HG03457 (cell line): ENCODE data around the gene IRF2BP1.
"Not testable (repeated sequence)": the region's sequence is repeated elsewhere in the genome, so short reads cannot be mapped to it uniquely, and the experiment has no call there.

Source experiments
- ATAC-seq: cut with Tn5 transposase; IDR thresholded peaks from one replicate; pipeline ENCODE4 v1.9.1; 2021; ENCODE audit warnings: moderate number of reproducible peaks; ENCODE audit not compliant: unreplicated experiment

IRF2BP1 gene

DNA sequence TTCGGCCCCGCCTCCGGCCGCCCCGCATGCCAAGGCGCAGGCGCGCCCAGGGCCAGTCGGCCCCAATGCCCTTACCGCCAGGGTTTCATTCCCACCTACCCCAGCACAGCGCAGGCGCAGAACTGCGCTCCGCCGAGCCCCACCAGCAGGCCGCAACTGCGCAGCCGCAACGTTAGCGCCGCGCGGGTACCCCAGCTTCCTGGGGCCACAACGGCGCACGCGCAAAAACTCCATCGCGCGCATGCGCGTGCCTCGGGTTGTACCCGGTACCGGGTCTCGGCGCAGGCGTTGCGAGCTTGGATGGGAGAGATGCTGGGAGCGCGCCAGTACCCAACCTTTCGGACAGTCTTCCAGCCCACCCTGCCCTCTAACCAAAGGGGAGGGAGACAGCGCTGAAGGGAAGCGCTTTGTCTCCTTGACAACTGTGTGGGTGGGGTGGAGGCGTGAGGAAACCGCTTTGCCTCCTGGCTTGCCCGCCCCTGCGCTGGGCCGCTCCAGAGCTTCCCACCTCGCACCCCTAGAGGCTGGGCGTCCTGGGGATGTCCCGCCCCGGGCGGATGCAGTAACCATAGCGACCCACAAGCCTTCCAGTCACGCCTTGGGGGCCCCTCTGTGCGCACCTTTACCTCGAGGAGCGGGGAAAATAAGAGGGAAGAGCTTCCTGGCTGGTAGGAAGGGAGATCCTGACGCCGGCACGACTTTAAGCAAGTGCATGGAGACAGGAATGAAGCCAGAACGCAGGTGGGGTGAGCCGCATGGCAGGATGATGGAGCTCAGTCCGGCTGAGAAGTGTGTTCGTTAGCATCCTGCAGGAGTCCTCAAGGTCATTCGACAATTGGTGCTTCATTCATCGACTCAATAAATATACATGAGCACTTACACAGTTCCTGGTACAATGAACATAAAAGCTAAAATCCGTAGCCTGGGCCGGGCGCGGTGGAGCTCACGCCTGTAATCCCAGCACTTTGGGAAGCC, 17.0 kb upstream of the IRF2BP1 start:
- ATAC-seq, result peak; percentile 73

DNA sequence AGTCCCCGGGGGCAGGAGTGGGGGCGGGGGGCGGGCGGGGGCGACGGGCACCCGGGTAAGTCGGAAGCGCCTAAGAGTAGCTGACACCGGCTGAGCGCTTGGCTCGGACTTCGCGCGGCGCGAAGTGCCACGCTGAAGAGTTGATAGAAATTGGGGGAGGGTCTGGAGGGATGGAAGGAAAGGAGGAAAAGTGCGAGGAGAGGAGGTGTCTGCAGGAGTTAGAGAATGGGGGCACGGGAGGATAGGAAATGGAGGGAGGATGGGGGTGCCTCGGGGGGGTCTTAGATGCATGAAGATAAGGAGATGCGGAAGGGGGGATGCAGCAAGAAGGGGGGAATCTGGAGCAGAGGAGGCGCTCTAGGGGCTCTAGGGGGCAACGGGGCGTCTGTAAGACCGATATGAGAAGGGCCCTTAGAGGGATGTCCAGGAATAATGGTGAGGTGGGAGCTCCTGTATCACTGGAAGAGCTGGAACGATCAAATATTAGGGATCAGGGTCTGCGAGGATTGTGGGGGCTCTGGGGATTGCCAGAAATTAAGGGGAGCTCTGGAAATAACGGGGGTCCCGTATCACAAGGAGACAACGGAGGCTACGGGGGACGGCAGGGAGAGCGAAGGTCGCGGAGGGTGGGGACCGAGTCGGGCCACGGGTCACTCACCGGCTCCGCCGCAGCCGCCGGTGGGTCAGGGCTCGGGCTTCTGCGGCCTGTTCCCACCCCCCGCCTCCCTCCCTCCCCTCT, 16.1 kb upstream of the IRF2BP1 start, which contains the start of gene MYPOP:
MYPOP (minus strand) TSS at position 702 of the 739 bp plus-strand sequence. CDS start 840 bp downstream, outside the sequence.
- no peak for ATAC-seq

DNA sequence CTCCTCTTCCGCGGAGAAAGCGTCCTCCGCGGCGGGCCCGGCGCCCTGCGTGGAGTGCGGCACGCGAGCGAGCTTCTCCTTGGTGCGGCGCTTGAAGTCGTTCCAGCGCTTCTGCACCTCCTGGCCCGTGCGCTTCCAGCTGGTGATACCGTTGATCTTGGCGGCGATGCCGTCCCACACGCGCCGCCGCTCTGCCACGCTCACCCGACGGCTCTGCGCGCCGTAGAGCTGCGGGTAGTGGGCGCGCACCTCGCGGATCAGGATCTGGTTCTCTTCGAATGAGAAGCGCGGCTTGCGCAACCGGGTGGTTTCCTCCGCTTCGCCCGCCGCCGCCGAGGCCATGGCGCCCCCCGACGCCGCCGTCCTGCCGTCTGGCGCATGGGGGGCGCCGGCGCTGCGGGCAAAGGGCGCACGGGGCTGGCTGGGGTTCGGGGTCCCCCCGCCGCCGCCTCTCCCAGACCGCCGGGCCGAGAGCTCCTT, 15.5 kb upstream of the IRF2BP1 start:
- no peak for ATAC-seq

DNA sequence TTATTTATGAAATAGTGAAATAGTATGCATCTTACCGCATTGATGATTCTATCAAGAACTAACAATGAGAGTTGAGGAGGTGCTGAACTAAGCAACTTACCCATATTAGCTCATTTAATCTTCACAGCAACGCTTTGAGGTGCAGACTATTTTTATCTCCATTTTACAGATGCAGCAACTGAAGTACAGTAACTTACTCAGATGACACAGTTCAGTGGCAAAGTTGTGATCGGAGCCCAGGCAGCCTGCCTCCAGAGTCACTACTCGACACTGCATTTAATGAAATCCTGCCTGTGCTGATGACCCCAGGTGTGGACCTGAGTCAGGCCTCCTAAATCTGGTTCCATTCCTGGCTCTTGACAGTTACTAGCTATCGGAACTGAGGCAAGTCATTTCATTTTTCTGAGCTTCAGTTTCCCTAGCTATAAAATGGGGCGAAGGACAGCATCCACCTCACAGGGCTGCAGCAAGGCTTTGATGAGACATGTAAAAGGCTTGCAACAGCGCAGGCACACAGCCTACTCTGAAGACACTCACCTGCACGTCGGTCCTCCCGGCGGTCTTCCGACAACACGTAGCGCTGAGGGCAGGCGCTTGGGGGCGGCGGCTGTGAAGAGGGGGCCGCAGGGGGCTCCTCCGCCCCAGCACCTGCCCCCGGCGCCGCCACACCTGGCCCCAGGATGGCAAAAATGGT, 14.9 kb upstream of the IRF2BP1 start:
- ATAC-seq, result no peak

GRCh38 chr19:45899919-45900589, 14.1 kb upstream of the IRF2BP1 start:
- no peak for ATAC-seq

DNA sequence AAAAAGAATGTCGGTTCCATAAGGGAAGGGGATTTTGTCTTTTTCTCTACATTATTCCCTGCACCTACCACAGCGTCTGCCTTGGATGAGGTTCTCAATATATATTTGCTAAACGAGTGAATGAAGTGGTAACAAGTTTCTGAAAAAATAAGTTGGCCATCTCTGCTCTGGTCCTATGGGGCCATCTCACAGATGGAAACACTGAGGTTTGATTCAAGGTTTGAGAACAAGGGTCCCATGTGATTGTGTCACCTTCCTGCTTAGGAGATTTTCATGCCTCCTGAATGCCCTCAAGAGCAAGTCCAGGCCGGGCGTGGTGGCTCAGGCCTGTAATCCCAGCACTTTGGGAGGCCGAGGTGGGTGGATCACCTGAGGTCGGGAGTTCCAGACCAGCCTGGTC, 13.3 kb upstream of the IRF2BP1 start:
- no peak for ATAC-seq

GRCh38 chr19:45897261-45897812, 11.4 kb upstream of the IRF2BP1 start:
- no peak for ATAC-seq

GRCh38 chr19:45895983-45896599, 10.2 kb upstream of the IRF2BP1 start:
- ATAC-seq, result not testable (repeated sequence)

DNA sequence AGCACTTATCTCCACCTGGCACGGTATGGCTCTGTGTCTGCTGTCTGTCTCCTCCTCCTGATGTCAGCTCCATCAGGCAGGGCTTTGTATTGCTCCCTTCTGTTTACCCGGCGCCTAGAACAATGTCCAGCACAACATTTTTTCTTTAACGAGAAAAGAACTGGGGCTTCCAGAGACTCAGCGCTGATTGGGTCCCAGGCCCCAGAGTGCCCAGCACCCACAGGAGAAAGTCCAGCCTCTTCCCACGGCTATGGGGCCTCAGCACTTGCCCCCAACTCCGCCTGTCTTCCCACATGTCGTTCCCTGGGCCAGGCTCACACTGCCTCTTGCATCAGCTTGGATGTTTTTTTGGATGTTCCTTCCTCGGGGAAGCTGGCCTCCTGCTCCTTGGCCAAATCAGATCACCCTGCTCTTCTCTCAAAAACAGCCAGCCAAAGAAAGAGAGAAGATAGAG, 9.6 kb upstream of the IRF2BP1 start:
- no peak for ATAC-seq

GRCh38 chr19:45890877-45891276, 4.9 kb upstream of the IRF2BP1 start:
- no peak for ATAC-seq

DNA sequence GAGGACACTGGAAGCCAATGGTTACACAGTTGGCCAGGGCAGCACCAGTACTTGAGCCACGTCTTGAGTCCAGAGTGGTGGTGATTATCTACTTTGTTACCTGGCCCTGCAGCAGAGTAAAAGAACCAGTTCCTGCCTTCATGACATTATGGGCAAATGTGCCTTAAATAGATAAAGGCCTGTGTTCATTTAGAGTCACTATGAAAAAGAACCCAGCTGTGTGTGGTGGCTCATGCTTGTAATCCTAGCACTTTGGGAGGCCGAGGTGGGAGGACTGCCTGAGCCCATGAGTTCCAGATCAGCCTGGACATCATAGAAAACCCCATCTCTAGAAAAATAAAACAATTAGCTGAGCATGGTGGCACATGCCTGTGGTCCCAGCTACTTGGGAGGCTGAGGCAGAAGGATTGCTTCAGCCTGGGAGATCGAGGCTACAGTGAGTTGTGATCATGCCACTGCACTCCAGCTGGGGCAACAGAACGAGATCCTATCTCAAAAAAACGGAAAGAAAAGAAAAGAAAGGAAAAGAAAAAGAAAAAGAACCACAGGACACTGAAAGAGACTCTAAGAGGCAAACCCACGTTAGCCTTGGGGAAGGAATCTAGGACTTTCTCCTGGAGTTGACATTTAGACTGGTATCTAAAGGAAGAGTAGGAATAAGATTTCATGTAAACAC, 3.4 kb upstream of the IRF2BP1 start:
- ATAC-seq, result no peak

- no peak for ATAC-seq
These were observed 1.3 kb upstream of the IRF2BP1 start for GRCh38 chr19:45887200-45887710.

DNA sequence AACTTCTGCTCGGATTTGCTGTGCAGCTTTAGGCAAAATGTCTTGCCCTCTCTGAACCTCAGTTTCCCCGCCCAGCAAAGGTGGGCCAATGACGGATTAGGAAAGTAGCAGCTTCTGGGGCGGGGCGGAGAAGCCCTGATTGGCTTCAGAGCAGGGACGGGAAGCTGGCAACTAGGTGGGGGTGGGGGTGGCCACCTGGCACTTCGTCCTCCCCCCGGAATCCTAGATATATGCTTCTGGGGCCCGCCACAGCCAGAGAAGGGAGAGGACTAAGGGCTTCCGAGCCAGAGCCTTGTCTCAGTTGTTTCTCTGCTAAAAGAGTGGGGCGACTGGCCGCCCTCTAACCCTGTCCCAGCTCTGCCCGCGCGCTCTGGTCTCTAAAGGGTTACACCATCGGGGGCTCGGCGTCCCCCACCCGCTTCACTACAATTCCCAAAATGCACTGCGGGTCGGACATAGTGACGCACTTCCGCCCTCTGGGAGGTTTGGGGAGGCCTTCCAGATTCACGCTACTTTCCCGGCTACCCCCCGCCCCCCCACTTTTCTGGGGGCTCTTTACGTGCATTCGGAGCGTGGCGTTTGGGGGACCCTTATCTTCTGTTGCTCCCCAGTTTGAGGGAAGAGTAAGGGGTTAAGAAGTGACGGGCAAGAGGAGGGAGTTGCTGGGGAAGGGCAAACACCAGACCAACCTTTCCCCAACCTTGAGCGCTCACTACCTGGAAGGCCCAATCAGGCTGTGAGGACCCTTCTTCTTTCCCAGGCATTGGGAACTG, 672 bp upstream of the IRF2BP1 start:
- no peak for ATAC-seq

DNA sequence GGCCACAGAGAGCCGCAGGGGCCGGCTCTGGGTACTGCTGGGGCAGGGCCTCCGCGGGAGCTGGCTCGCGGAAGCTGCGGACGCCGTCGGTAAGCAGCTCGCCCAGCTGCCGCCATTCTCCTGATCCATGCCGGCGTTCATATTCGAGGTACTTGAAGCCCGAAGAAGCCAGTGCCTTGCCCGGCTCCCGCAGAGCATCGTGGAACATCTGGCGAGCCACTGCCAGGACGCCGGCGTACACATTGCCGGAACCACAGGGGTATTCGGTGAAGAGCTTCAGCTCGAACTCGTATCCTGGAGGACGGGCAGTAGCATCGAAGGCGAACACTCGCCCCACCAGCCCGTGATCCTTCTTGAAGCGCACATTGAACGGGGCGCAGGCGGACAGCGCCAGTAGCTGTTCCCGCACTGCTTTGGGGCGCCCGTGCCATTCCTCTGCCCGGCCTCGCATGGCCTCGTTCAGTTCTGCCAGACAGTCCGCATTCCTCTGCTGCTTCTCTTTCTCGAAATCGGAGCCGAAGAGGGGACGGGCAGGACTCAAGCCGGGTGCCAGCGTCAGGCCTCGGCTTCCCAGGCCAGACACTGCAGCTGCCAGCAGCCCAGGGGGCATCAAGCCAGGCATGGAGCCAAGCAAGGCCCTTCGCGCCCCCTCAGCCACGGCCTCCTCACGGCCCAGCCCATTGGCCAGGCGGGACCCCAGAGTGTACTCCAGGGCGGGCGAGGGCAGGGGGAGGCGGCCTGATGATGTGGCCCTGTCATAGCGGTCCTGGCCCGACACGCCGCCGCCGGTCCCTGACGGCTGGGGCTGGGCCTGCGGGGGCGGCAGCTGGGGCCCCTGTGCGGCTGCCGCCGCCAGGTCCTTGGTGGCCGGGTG, 1.0 kb downstream of the IRF2BP1 start:
- no peak for ATAC-seq

DNA sequence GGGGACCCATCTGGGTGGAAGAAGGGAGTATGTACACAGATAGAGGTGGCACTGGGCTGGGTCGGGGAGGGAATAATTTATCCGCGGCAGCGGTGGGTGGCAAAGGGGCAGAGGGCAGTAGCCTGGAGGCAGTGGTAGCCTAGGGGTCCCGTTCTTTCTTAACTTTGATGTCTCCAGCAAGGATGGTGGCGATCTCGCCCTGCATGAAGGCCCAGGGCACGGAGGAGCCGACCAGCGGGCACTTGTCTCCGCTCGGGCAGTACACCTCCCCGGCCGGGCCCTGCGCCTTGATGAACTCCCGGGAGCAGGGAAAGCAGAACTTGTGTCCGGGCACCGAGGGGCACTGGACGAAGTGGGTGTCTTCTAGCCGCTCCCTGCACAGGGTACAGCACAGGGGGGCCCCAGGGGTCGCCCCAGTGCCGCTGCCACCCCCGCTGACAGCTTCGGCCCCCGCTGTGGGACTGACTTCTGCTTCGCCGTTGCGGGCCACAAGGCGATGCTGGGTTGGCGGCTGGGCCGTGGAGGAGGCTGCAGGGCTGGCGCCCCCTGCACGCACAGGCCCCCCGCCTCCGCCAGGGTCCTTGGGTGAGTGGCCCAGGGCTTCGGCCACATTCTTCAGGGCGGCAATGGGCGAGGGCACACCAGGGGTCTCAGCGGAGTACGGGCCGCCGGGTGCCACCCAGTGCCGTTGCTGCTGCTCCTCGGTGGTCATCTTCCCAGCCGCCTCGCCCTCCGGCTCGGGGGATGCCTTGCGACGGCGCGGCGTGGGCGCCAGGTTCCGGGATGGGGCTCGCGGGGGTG, 1.9 kb downstream of the IRF2BP1 start:
- ATAC-seq, result no peak

- ATAC-seq, result no peak
These were observed 2.4 kb downstream of the IRF2BP1 start for GRCh38 chr19:45883586-45883880.
